ENCODE measurements around the gene RPL7A. TPM values are rescaled to one million over a fixed set of nuclear protein-coding genes. Genes with fewer than 3 reads are reported as not detected.
"Not testable (repeated sequence)": the region's sequence is repeated elsewhere in the genome, so short reads cannot be mapped to it uniquely, and the experiment has no call there.

The RPL7A gene
- total RNA-seq, 4 donors from 2014 or later = 725 to 1,490 (median 1,034) TPM

GRCh38 chr9:133389025-133389557 lies 41.1 kb downstream of the RPL7A start:
- 97% methylated on average over 10 of the region's 12 CpGs; no CpG with 5 or more reads in 1 of the 2 donors for WGBS, 2 donors (ENCODE audit: low coverage in 1 of 2)
- in situ Hi-C loops (cut with MboI; ENCODE audit: low pct_ligation_motif_present in 1 of 4, low pct_unique_long_range_greater_than_20kb in 1 of 4, low sequenced_read_pairs in 3 of 4) = no loop called here

DNA sequence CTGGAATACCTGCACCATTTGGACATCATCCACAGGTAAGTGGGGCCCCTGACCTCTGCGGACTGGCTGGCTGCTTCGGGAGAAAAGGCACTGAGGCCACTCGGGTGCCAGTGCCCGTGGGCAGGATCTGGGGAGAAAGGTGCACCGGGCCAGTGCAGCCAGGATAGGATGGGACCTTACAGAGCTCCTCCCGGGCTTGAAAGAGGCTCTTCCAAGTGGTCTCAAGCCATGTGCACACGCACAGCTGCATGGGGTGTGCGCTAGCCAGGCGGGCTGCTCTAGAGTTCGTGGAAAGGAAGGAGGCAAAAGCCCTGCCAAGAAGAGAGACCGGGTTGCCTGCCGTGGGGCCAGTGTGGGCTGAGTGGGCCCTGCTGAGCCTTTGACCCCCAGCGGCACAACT lies 41.5 kb downstream of the RPL7A start:
- Histone ChIP-seq H3K9me3 (no peaks in the 10 kb centered on the region), H3K4me1 (no peaks in the 10 kb centered on the region), H3K4me3 (no peak overlapping the region), H3K27me3 (peaks cover 15% of the 10 kb centered on the region), H3K27ac (no peak overlapping the region), H3K36me3 (no peaks in the 10 kb centered on the region)
- DNase-seq = no peak
- in situ Hi-C loops (cut with MboI; ENCODE audit: low pct_ligation_motif_present in 1 of 4, low pct_unique_long_range_greater_than_20kb in 1 of 4, low sequenced_read_pairs in 3 of 4) = no loop called here
- 89 to 90% methylated on average over 4 to 13 of the region's 13 CpGs for WGBS, 2 donors (ENCODE audit: low coverage in 1 of 2)
- intact Hi-C loops (cut with DNase I; ENCODE audit: low total_unique reads) = no loop called here
- TF ChIP-seq POLR2A (IDR thresholded peaks at IDR 0.05) (no peak), CTCF (IDR thresholded peaks at IDR 0.05) (no peak), EP300 (IDR thresholded peaks at IDR 0.05; ENCODE audit: low read depth) (no peak), POLR2AphosphoS5 (IDR thresholded peaks at IDR 0.05) (no peak)

More at GRCh38 chr9:133389025-133389557, 41.1 kb downstream of the RPL7A start:
- intact Hi-C loops (cut with DNase I; ENCODE audit: low total_unique reads) = no loop called here
- no peak for TF ChIP-seq POLR2AphosphoS5 (IDR thresholded peaks at IDR 0.05)
- TF ChIP-seq EP300 (IDR thresholded peaks at IDR 0.05; ENCODE audit: low read depth) = no peak
- no peak for TF ChIP-seq POLR2A (IDR thresholded peaks at IDR 0.05)
- TF ChIP-seq CTCF (IDR thresholded peaks at IDR 0.05) = no peak
- Histone ChIP-seq H3K4me1 (no peaks in the 10 kb centered on the region), H3K27ac (no peak overlapping the region), H3K27me3 (peaks cover 10% of the 10 kb centered on the region), H3K36me3 (no peaks in the 10 kb centered on the region), H3K9me3 (no peaks in the 10 kb centered on the region), H3K4me3 (no peak overlapping the region)
- no peak for DNase-seq

- 69% methylated on average over 7 of the region's 7 CpGs; no CpG with 5 or more reads in 1 of the 2 donors for WGBS, 2 donors (ENCODE audit: low coverage in 1 of 2)
These were observed 42.7 kb downstream of the RPL7A start for GRCh38 chr9:133390713-133391112.

GRCh38 chr9:133391449-133391848 lies 43.4 kb downstream of the RPL7A start:
- in situ Hi-C loops (cut with MboI; ENCODE audit: low pct_ligation_motif_present in 1 of 4, low pct_unique_long_range_greater_than_20kb in 1 of 4, low sequenced_read_pairs in 3 of 4); H3K27ac ChIP-seq; DNase-seq; H3K4me3 ChIP-seq; intact Hi-C loops (cut with DNase I; ENCODE audit: low total_unique reads); H3K9me3 ChIP-seq; H3K36me3 ChIP-seq; H3K4me1 ChIP-seq: not testable (repeated sequence)
- H3K27me3 ChIP-seq = peaks cover 32% of the 10 kb centered on the region
- 45% methylated on average over 3 of the region's 4 CpGs; no CpG with 5 or more reads in 1 of the 2 donors for WGBS, 2 donors (ENCODE audit: low coverage in 1 of 2)

More at GRCh38 chr9:133390713-133391112, 42.7 kb downstream of the RPL7A start:
- H3K9me3 ChIP-seq = no peaks in the 10 kb centered on the region
- H3K27ac ChIP-seq = no peak overlapping the region
- DNase-seq = no peak
- peaks cover 26% of the 10 kb centered on the region for H3K27me3 ChIP-seq
- no peaks in the 10 kb centered on the region for H3K36me3 ChIP-seq
- TF ChIP-seq POLR2AphosphoS5 (IDR thresholded peaks at IDR 0.05) = no peak
- TF ChIP-seq CTCF (IDR thresholded peaks at IDR 0.05) = no peak
- no peak for TF ChIP-seq POLR2A (IDR thresholded peaks at IDR 0.05)
- TF ChIP-seq EP300 (IDR thresholded peaks at IDR 0.05; ENCODE audit: low read depth) = no peak
- no peak overlapping the region for H3K4me3 ChIP-seq
- in situ Hi-C loops (cut with MboI; ENCODE audit: low pct_ligation_motif_present in 1 of 4, low pct_unique_long_range_greater_than_20kb in 1 of 4, low sequenced_read_pairs in 3 of 4) = no loop called here
- H3K4me1 ChIP-seq = no peaks in the 10 kb centered on the region
- intact Hi-C loops (cut with DNase I; ENCODE audit: low total_unique reads) = no loop called here

DNA sequence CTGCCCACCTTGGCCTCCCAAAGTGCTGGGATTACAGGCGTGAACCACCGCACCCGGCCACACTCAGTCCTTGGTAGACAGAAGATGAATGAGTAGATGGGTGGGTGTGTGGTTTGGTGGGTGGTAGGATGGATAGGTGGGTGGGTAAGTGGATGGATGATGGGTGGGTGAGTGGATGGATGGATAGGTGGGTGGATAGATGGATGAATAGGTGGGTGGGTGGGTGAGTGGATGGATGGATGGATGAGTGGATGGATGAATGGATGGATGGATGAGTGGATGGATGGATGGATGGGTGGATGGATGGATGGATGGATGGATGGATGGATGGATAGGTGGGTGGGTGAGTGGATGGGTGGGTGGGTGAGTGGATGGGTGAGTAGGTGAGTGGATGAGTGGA lies 44.3 kb downstream of the RPL7A start:
- H3K4me1 ChIP-seq; H3K36me3 ChIP-seq; H3K27ac ChIP-seq; in situ Hi-C loops (cut with MboI; ENCODE audit: low pct_ligation_motif_present in 1 of 4, low pct_unique_long_range_greater_than_20kb in 1 of 4, low sequenced_read_pairs in 3 of 4); intact Hi-C loops (cut with DNase I; ENCODE audit: low total_unique reads); DNase-seq; H3K4me3 ChIP-seq; H3K9me3 ChIP-seq: not testable (repeated sequence)
- WGBS, 2 donors (ENCODE audit: low coverage in 1 of 2) = 95 to 100% methylated on average over 3 of the region's 3 CpGs
- peaks cover 40% of the 10 kb centered on the region for H3K27me3 ChIP-seq

Measured in transverse colon (tissue), 4 donors.